Thyroid gland (tissue), 4 donors: ENCODE data around the gene TRIM71.

Experiments used
- CTCF ChIP-seq, 6 experiments: fragments of 200-600 bp in 3 of 6; fragments of 450-650 bp in 3 of 6; sonication (generic) in 3 of 6; IDR thresholded peaks; one replicate each; pipeline ENCODE4 v1.5.1; 2016 to 2019; ENCODE audit warnings: antibody characterized with exemption in 6 of 6, mild to moderate bottlenecking in 2 of 6, inconsistent platforms in 1 of 6, moderate library complexity in 1 of 6
- POLR2A ChIP-seq, 2 donors: fragments of 450-650 bp; IDR thresholded peaks; one replicate each; pipeline ENCODE4 v1.6.1; 2017; ENCODE audit warnings: antibody characterized with exemption in 2 of 2, mild to moderate bottlenecking in 2 of 2, moderate library complexity in 1 of 2

DNA sequence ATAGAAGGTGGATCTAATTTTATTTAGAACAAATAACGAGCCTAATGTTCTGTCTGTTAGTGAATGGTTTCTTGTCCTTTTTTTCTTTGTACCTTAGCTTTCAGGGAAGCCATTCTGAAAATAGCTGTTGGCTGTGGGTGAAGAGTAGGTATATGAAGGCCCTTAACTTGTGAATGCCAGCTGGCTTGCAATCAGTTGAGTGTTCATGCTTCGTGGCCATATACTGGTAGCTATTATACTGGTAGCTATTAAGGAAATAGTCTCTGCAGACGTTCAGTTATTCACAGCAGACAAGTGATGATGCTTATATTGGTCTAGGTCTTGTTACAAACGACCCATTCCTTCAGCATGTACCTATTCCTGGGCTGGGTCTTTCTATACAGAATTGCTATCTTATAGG lies 18.8 kb downstream of the TRIM71 start:
- TF ChIP-seq CTCF (IDR thresholded peaks at IDR 0.05) (no peak), POLR2A (IDR thresholded peaks at IDR 0.05) (no peak)
